NOMO-1 treated with DMSO at 0.1 percent for 48 hours (cell line): ENCODE measurements around the gene BLMH.

ENCODE experiments used
- DNase-seq: peaks from one replicate; lab custom pipeline; 2025; ENCODE audit not compliant: unreplicated experiment; lab: John Stamatoyannopoulos, UW

The BLMH gene

GRCh38 chr17:30291543-30292285, at the start of gene BLMH:
Gene BLMH, minus strand, starts transcription at chr17:30291944. Its CDS starts 125 bp downstream, at chr17:30291819.
- DNase-seq, result peak; percentile 44

GRCh38 chr17:30340801-30341356, 49.1 kb upstream of the BLMH start:
- no peak for DNase-seq

GRCh38 chr17:30339086-30339485, 47.3 kb upstream of the BLMH start:
- DNase-seq, result no peak

DNA sequence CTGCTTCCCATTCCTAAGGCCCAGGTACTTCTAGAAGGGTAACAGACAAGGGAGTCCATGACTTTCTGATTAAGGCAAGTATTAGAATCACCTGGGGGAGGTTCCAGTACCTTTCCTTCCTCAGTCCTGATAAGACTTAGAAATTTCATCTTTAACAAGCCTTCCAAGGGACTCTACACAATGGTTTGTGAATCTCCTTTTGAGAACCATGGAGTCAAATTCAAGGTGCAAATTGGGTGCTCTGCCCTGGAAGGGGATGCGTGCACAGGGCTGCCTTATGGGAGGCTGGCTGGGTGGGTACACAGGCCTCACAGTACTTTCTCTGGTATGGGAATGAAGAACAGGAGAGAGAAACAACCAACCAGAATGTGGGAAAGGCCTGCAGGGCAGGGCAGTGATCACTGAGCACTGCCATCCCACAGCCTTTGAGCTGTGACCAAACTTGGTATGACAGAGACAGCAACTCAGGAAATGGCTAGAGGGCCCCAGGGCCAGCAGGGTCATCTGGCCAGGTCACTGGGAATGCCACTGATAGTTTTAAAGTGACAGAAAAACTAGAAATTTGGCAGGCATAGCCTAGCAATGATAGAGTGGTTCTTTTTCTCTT, 45.8 kb upstream of the BLMH start:
- DNase-seq, result no peak

- peak; percentile 71 for DNase-seq
Measured at GRCh38 chr17:30336369-30337171, 44.8 kb upstream of the BLMH start.

DNA sequence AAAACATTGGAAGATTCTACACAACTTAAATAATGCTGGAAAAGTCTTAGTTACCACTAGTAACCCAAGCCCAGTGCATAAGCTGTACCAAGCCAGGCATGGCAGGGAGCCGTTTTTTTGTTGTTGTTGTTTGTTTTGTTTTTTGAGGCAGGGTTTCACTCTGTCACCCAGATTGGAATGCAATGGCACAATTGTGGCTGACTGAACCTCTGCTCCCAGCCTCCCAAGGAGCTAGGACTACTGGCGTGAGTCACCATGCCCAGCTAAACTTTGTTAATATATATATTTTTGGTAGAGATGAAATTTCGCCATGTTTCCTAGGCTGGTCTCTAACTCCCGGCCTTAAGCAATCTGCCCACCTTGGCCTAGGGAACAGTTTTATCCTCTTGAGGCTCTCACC, 42.7 kb upstream of the BLMH start:
- DNase-seq, result no peak

DNA sequence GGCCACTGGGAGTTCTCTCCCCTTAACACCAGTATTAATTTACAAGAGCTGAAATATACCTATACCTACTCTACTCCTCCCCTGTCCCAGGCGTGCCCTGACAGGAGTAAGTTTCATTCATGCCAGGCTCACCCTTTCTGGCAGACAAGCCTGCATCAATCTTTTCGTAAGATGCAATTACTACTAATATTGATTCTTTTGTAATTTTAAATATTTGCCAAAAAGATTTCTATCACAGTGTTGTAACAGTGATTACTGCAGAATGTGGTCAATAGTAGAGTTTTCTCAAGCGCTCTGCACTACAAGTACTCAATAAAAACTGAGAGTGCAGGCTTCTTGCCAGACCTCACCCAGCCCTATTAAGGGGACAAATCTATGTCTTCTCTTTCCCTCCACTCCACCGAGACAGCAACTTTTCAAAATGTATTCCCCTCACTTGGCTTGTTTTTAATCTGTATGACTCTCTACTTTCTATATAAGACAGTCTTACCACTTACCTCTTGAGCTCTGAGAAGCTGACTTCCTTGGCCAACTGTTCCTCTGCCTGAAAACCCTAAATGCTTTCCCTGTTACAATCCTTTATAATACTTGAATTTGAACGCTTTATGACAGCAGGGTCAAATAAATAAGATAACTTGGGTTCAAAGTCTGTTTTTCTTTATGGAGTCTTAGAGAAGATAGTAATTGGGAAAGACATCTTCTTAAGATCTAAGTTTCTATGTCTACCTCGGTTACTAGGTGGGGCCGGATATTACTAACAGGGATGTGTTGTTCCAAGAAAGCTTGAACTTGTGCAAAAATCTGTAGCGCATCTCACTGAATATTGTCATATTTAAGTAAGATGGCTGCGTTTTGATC, 42.0 kb upstream of the BLMH start, which contains the start of gene TMIGD1:
Gene TMIGD1 (minus strand): TSS at position 555 of the 858 bp plus-strand sequence. CDS start 1,924 bp downstream, outside the sequence.
- no peak for DNase-seq

DNA sequence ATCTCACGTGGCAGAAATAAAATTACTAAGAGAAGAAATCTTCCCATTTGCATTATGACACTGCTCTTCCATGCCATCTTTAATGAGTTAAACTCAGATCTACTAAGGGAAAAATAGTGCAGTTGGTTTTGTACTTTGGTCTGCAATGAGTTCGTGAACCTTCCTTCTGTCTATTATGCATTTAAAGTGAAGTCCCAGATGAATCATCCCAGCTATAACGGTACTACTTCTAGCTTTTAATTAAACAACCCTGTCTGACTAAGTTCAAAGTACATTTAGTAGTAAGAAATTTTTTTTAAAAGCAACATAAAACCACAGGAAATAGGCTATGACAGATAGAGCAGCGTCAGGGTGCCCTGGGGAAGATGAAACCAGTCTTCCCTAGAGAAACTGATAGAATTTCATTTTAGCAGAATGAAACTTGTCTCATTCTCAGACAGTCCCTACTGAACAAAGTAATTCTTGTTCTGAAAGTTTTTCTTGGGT, 40.4 kb upstream of the BLMH start:
- DNase-seq, result peak; percentile 21

- no peak for DNase-seq
Measured at GRCh38 chr17:30326809-30327208, 35.1 kb upstream of the BLMH start.

GRCh38 chr17:30324723-30325122, 33.0 kb upstream of the BLMH start:
- no peak for DNase-seq

DNA sequence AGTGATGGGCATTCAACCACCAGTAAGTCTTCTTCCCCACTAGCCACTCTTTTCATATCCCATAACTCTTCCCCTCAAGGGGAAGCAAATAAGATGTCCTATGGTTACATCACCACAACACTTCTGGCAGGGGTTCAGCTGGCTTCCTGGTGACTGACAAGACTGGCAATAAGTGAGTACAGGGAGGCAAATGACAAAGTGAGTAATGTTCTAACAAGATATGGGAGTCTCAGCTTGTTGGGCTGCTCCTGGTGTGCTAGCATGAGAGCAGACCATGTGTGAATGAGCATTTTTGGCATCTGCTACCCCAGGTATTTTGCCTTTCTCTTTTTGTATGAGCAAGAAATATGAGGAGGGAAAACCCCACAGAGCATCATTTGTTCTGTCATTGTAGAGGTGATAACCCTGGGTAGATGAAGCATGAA, 32.2 kb upstream of the BLMH start:
- DNase-seq, result peak; percentile 46

- DNase-seq, result no peak
Measured at GRCh38 chr17:30323262-30323894, 31.6 kb upstream of the BLMH start.

DNA sequence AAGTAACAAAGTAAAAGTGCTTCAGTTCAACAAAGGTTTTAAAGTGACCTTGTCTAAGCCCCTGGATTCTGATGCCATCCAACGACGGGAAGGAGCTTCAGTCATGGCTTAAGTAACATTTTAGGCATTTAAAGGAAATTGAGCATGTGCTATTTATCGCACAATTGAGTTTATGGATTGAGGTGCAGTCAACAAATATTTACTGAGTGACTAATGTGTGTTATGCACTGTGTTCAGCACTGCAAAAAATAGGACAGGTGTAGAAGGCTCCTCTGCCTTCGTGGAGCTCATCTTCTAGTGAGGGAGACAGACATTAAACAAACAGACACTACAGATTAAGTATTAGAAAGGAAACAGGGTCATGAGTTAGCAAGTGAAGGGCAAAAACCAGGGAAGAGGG, 29.6 kb upstream of the BLMH start:
- DNase-seq, result no peak

DNA sequence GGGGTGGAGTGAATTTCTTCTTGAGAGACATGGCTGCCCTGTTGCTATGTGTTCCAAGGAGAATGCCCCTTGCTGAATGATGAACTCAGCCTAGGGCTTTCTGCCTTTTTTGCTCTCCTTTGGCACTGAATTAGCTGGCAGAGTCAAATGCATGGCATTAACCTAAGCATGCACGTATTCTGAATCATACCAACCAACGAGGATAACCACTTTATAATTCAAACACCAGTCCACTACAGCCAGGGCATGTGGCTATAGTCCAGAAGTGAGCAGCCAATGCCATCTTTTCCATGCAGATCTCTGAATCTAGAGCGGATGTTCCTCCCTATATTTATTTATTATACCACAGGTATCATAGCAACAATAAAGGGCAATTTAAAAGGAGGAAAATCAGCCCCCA, 26.4 kb upstream of the BLMH start:
- no peak for DNase-seq

- peak; percentile 59 for DNase-seq
Measured at GRCh38 chr17:30316736-30317135, 25.0 kb upstream of the BLMH start.

DNA sequence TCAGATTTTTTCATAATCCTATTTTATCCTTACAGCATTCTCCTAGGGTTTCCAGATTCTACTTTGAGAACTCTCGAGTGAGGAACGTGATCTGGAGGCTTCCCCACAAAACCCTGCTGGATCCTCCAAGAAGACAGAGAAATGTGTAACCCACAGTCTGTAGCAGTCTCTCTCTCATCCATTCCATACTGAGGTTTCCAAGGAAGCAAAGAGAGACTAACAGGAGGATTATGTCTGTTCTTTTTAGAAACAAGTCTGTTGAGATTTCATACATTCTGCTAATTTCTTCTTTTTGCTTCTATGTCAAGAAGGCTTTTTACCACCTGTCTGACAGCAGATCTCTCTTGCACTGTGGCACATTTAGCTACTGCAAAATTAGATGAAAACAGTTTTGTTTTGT, 23.4 kb upstream of the BLMH start:
- DNase-seq, result no peak

DNA sequence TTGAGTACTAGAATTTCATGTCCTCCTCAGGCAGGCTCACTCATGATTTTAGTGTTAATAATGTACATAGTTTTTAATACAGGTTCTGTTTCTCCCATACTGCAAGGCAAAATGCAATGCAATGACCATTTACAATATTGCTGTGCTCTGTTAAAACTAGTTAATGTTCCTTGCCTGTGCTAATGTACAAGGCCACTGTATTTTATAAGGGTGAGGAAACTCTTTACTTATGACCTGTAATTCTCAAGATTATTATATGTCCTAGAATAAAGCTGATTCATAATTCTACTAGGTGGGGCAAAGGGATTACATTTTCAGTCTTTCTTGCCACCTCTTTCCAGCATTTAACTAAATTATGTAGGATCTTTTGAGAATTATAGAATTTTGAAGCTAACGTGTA, 22.7 kb upstream of the BLMH start:
- DNase-seq, result no peak

DNA sequence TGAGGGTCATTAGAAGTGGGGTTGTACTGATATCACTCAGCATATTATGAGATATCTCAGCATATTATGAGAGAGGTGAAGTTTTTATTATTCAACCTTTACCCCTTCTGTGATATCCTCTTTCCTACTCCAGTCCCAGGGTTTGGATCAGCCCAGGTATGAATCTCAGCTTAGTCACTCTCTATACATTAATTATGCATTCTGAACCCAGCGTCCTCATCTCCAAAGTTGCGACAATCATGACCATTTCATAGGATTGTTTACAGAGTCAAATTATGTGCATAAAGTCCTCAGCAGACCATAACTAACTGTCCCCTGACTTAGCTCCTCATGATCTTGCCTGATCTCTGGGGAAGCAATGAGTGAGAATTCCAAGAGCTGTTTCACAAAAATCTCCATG, 20.5 kb upstream of the BLMH start:
- DNase-seq, result no peak

DNA sequence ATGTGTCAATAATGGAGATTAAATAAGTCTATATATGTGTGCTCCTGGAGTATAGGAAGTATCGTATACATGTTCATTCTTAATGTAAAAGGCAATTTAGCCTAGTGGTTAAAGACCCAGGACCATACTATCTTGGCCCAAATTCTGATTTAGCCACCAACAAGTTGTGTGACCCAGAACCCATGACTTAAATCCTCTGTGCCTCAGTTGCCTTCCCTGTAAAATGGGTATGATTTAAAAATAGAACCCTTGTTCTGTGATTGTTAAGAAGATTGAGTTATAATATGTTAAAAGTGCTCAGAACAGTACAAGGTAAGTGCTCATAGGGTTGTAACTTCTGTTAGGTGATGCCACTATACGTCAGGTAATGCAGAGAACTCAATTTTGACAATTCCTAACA, 18.8 kb upstream of the BLMH start:
- no peak for DNase-seq

GRCh38 chr17:30309591-30309990, 17.8 kb upstream of the BLMH start:
- no peak for DNase-seq
